Measurements from ENCODE around the gene COL5A1.

DNA sequence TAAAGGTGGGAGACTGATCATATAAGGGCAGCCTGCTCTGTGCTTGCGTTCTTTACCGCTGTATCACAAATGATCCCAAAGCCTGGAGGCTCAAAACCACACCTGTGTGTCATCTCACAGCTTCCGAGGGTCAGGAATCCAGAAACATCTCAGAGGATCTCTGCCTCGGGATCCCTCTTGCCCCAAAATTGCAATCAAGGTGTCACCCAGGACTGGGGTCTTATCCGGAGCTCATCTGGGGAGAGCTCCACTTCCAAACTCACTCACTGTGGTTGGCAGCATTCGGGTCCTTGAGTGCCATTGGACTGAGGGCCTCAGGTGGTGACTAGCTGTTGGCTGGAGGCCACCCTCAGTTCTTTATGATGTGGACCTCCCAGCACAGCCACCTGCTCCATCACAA is 212.3 kb downstream of the COL5A1 start:
- TF ChIP-seq, protein P1, sequence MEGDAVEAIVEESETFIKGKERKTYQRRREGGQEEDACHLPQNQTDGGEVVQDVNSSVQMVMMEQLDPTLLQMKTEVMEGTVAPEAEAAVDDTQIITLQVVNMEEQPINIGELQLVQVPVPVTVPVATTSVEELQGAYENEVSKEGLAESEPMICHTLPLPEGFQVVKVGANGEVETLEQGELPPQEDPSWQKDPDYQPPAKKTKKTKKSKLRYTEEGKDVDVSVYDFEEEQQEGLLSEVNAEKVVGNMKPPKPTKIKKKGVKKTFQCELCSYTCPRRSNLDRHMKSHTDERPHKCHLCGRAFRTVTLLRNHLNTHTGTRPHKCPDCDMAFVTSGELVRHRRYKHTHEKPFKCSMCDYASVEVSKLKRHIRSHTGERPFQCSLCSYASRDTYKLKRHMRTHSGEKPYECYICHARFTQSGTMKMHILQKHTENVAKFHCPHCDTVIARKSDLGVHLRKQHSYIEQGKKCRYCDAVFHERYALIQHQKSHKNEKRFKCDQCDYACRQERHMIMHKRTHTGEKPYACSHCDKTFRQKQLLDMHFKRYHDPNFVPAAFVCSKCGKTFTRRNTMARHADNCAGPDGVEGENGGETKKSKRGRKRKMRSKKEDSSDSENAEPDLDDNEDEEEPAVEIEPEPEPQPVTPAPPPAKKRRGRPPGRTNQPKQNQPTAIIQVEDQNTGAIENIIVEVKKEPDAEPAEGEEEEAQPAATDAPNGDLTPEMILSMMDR (conservative IDR thresholded peaks at IDR 0.05; ENCODE audit: low read depth, low read length), result no peak
- TF ChIP-seq EZH2 (IDR thresholded peaks at IDR 0.05; ENCODE audit: low read length, unreplicated experiment), result no peak
